HG03354 (cell line): Measurements from ENCODE around the gene MPRIP.

ENCODE experiments used
- ATAC-seq: cut with Tn5 transposase; IDR thresholded peaks from one replicate; pipeline ENCODE4 v1.9.1; 2021; ENCODE audit warnings: mild to moderate bottlenecking; ENCODE audit not compliant: unreplicated experiment, poor library complexity, severe bottlenecking

MPRIP gene

DNA sequence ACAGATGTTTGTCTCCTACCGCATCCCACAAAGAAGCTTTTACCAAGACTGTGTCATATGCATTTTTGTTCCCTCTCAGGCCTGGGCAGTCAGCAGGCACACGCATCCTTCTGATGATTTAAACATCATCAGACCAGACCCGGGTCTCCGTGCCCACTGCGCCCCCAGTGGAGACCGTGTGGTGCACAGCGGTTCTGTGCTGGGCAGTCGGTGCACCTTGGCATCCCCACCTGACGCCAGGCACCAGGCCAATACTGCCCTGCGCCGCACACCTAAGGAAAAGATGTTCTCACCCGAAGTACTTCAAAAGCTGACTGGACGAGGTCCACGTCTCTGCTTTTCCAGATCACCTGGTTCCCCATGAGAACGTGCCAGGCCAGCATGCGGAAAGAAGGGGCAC, 174.5 kb downstream of the MPRIP start:
- ATAC-seq = no peak

DNA sequence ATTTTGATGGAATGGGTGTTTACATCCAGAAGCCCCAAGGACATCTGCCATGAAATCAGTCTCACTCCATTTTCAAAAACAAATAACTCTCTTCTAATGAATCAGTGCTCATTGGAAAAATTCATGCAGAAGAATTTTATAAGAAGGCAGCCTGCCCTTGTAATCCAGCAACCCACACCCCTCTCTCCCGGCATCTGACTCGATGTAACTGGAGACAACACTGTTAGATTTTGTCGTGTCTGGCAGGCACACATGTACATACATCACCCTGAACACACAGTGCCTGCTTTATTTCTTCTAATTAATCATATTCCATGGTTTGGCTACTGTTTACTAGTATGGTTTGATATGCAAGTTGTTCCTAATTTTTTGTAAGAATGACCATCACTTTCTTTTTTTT, 175.7 kb downstream of the MPRIP start:
- ATAC-seq = no peak

DNA sequence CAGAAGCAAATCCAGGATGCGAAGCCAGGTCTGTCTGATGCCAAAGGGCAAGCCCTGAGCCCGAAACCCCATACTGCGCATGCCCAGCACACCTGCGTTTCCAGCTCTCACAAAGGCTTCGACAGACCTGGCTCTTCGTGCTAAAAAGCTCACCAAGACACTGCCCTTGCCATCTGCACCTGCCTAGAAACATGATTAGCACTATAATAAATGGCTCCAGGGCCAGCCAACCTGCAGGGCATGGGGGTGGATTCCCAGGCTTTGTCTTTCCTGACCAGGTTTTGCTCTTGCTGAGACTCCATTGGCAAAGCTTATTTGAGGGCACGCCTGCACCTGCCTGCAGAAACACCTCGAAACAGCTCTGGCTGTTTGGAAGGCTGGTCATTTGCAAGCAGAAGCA, 178.3 kb downstream of the MPRIP start:
- ATAC-seq = no peak

DNA sequence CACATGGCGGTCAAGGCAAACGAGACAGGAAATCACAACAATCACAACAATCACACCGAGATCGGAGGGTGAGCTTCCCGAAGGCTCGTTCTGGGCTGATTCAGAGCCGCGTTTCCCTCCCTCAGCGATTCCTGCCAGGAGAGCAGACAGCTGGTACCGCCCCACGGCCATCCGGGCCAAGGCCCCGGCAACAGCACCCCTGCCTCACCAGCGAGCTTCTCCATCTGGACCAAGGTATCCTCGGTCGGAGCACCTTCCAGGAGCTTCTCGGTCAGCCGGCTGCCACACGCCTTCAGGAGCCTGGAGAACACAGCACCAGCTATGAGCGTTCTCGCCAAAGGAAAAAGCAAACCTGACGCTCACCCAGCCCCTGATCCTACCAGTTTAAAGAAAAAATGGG, 179.1 kb downstream of the MPRIP start:
- ATAC-seq = no peak

DNA sequence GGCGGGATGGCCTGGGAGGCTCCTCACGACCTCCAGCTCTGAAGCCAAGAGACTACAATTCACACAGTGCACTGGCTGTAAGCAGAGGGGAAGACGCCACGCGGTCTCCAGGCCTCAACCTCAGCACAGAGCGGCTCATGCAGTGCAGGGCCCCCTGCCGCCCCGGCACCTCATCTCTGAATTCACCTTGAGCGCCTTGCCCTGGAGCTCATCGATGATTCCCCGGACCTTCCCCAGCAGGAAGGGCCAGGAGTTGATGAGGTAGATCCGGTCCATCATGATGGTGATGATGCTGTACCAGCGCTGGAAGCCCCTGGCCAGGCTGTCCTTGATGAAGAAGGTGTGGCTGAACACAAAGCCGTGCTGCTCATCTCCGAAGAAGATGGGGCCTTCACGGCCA, 181.5 kb downstream of the MPRIP start:
- no peak for ATAC-seq

DNA sequence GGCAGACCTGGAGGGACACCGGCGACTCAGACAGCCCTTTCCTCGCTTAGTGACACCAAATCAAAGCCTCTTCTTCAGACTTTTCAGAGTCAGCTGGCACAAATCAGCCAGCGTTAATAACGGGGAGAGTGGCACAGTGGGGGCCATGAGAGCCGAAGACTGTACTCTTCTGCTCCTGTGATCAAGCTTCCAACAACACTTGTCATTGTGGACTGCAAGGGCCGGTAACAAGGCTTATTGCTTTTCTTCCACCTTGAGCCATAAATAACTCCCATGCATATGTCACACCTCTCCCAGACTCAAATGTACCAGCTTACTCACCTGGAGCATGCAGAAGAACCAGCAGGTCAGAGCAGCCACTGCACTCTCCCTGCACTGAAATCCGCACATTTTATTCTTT, 181.9 kb downstream of the MPRIP start:
- ATAC-seq = no peak

DNA sequence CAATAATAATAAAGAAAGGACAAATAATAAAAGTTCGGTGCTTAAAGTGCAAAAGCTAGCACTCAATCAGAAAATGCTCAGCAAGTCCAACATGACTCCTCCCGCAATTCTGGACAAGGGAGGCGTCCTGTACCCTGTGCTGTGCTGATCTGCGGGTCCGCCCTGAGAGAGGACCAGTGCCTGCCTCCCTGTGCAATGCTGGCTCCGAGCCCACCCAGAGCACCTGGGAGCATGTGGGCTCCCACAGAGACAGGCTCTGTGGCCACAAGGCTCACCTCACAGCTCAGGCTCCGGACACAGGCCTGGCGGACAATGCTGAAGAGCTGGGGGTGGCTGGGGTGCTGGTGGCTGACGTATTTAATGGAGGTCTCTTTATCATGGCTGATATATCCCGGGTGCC, 183.6 kb downstream of the MPRIP start:
- no peak for ATAC-seq

DNA sequence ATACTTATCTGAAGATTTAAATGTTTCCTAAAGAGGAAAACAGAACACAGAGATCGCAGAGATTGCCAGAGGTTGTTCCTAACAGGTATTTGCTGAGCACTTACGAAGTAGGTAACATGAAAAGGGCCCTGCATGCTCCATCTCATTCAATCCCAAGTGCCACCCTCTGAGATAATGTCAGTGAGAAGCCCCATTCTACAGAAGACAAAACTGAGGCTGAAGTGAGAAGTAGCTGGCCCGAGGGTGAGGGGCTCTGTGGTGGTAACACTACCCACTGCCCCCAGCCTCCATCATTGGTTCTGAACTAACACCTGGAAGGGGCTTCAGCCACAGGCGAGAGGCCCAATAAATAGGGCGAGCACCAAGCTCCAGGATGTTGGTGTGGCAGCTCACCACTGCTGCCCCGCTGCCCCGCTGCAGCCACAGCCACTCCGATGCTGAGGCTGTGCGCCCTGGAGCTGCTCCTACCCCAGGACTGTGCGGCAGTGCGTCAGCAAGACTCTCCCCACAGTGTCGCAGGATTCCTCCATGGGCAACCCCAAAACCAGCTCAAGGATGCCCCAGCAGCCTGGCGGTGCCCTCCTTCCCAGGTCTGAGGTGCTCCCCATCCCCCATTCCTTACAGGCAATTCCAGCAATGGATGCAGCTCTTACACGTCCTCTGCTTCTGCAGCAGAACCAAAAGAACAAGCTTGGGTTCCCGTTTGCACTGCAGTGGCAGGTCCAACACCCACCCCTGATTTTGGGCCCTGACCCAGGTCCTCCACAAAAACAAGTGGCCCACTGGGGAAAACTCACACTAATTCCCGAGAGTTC, 184.4 kb downstream of the MPRIP start:
- ATAC-seq = no peak

DNA sequence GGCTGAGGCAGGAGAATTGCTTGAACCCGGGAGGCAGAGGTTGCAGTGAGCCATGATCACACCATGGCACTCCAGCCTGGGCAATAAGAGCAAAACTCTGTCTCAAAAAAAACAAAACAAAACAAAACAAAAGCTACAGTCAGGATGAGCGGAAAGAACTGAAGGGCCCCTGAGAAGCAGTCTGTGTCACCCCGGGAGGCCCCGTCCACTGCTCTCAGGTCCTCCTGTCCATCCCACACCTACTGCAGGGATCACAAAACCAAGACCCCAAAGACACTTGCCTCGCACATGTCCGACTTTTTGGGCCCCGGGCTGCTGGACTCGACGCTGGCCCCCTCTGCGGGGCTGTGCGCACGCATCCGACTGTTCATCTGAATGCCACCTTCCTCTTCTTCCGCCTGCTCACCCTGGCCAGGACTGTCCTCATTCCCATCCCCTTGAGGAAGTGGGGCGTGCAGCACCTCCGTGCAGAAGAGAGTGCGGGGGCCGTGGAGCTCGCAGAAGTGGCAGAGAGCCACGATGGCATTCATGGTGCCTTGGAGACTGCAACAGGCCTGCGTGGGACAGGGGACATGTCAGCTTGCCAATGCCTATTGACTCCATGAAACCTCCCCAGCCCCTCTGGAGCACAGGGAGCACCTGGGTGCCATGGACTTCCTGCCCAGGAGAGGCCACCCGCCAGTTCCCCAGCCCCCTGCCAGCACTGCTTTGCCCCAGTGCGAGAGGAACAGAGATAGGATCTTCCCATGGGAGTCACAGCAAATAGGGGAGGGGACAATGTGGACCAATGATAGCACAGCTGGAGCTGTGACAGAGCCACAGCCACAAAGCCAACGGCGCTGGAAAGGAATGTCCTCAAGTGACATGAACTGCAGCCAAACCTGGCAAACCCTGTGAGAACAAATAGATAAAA, 185.6 kb downstream of the MPRIP start:
- ATAC-seq = no peak

DNA sequence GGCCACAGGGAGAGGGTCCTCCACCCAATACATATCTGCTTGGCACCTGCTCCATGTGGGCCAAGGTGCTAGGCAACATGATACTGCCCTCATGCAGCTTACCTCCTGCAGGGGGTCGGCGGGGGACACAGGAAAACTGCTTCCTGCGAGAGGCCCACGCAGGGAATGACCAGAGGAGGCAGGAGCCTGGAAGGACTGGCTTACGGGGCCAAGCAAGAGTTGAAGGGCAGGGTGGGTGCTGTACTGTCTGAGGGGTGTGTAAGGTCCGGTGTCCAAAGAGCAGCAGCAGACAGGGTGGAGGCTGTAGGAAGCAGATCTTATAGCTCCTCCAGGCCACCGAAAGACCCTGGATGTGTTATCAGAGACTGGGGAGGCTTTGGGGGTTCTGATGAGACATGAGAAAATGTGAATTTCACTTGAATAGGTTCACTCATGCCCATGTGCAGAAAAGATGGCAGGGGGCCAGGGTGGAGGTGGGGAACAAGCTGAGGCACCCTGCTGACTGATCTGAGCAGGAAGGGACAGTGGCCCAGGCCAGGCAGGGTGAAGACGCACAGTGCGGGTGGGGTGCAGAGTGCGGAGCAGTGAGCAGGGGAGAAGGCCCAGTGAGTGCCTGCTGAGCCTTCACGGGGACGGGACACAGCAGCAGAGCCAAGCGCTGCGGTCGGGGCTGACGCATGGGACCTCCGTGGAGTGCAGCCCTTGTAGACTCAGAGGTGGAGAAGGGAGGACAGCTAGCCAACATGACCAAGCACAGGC, 186.4 kb downstream of the MPRIP start:
- no peak for ATAC-seq

DNA sequence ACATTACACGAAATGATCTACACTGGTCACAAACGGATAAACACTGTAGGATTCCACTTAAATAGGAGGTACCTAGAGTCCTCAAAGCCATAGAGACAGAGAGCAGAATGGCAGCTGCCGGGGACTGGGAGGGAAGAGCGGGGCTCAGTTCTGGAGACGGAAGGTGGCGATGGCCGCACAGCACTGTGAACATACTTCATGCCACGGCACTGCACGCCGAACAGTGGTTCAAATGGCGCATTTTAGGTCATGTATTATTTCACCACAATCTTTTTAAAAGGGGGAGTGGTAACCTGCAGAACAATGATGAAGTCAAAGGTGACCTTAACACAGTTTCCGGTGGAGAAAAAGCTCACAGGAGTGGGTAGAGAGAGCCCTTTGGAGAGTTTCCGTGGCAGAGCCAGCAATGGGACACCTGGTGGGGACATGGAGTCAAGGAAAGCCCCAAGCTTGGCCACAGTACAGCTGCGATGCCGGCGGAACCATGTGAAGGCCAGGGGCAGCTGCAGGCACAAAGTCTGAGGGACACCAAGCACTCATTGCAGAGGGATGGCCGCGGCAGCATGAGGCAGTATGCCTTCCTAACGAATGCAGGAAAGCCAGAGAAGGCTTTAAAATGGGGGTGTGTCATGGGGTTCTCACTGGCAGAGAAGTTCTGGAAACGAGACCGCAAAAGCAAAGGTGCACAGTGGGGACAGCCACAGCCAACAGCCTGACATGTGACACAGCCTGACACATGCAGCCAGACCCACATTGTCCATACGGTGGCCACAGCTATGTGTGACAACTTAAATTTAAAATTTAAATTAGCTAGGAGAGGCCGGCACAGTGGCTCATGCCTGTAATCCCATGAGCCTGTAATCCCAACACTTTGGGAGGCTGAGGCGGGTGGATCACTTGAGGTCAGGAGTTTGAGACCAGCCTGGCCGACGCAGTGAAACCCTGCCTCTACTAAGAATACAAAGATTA, 187.4 kb downstream of the MPRIP start:
- no peak for ATAC-seq

DNA sequence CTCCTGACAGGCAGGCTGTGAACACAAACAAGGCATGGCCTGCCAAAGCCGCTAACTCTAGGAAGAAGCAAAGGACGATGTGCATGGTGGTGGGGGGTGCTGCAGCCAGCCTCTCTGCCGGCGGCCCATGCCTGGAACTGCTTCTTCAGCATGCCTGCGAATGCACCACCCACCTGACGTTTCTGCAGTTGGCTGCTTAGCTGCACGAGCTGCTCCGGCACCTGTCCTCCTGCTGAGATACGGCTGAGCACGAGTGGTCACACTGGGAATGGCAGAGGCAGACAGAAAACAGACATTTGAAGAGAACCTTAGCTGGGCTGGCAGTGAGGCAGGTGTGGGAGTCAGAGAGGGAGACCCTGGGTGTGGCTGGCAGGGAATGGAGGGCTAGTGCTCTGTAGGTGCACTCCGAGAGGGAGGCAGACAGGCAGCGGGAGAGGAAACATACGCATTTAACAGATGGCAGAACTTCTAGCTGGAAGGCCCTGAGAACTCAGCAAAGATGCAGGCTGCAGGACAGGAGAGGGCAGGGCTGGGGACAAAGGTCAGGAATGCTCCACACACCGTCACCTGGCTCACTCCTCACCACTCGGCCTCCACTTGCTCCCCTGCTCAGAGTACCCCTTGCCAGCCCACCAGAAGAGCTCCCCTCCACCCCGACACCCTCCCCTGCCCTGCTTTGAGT, 189.5 kb downstream of the MPRIP start:
- no peak for ATAC-seq

DNA sequence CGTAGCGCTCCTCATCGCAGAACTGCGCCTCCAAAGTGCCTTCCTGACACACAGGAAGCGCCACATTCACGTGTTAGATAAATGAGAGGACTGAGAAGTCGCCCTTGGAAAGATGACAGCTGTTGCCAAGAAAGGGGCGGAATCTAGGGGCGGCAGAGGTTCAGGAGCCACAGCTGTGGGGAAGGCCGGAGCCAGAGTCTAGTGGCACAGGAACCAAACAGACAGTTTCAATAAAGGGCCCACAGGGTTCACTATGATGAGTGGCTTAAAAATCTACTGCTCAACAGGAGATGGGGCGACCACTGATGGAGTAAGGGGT, 190.0 kb downstream of the MPRIP start:
- no peak for ATAC-seq

DNA sequence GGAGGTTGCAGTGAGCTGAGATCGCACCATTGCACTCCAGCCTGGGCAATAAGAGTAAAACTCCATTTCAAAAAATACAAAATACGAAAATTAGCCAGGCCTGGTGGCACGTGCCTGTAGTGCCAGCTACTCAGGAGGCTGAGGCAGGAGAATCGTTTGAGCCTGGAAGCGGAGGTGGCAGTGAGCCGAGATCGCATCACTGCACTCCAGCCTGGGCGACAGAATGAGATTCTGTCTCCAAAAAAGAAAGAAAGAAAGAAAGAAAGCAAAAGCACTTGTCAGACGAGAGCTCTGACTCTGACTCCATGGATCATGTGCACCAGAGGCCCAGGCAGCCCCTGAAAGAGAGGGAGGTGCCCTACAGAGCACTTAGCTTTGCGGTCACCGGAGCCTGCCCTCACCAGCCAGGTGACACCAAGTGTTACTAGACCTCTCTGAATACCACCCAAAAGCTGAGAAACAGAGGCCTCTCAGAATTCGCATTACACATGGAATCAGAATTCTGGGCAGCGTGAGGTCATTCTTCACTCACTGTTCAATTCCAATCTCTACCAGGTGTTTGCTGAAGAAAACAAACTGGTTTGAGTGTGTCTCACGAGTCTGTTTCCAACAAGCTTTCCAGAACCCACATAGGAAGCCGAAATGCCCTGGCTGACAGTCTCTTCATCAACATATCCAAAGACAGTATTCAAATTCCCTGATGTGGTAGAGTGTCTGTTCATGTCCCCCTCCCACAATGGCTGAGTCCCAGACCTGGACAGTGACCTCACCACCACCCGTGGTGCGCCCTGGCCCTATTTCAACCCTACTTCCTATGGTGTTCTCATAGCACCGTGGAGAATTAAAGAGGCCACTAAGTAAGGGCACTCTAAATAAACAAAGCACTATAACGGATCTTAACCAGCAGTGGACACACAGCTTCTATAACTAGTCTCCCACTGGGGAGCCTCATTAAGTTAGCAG, 193.2 kb downstream of the MPRIP start:
- no peak for ATAC-seq

DNA sequence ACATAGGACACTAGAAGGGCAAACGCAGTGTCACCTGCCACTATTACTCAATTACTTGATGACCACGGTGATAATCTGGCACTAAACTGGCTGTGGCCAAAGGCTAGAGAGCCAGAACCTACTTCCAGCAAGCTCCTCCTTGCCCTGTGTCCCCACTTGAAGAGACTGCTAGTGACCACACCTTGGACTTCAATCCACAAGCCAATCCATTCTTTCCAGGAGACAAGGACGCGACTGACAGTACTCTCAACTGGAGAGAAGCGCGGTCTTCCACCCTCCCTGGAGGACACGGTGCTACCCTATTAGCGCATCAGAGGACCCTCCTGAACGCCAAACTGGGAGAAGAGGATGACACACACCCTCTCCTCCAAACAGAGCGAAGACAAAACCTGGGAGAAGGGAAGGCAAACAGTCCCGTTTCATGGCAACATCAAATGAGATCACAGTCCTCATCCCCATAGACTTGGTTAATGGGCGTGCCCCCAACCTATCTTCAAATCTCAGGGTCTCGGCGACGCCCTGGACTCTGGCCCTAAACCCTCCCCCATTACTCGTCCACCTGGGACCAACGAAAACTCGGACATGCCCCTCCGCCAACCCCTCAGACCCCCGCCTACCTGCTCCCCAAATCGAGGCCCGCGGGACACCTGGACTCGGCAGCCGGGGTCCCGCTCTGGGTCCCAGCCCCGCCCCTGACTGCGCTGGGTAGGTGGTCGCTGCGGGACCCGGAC, 194.2 kb downstream of the MPRIP start:
- peak; percentile 27 for ATAC-seq

DNA sequence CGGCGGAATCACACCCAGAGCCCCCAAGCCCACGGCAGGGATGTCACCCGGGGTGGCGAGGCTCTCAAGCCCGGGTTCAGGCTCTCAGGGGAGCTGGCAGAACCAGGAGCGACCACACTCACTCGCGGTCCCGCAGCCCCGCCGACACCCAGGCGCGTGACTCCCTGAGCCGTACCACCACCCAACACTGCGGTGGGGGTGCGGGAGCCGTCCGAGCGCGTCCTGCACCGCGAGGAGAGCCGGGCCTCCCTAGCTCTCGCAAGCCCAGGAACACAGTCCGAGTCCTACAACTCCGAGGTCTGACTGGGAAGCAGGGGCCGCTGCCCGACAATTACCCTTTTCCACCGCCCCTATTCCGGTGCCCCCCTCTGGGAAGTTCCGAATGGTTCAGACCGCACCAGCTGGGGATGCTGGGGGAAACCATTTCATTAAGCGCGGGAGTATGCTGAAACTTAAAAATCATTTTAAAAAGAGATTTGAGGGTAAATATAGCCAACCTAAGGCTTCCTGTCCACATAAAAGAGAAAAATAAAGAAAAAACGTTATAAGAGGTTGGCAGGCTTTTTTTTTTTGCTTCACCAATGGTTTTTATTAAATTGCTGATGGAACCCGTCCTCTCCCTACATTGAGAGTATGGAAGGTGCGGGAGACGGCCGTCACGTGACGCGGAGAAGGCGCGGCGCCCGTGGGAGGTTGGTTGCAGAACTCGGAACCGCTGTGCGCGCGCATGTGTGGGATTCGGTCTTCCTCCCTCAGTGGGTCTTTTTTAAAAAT, 195.0 kb downstream of the MPRIP start, which contains the start of gene FLCN:
FLCN (minus strand) TSS at position 143 of the 774 bp plus-strand sequence. CDS start 9,031 bp downstream, outside the sequence.
- ATAC-seq = peak; percentile 78
